CD8-positive, alpha-beta memory T cell (primary cell): ENCODE data around the gene GPR78. TPM values are rescaled to one million over a fixed set of nuclear protein-coding genes. Genes with fewer than 3 reads are reported as not detected.

Source experiments
- CTCF ChIA-PET: fragments of 350-600 bp; sonication (Branson Sonifier 250); formaldehyde crosslinking; loops from one replicate; lab custom pipeline; 2021; ENCODE audit warnings: antibody characterized with exemption; lab: Charles Lee
- POLR2A ChIA-PET: fragments of 350-600 bp; sonication (Branson Sonifier 250); formaldehyde crosslinking; loops from one replicate; lab custom pipeline; 2021; ENCODE audit warnings: antibody characterized with exemption; lab: Charles Lee
- DNase-seq, 5 donors: peaks; one replicate each; pipeline versions ENCODE4 v3.0.0 to v3.0.0-alpha.2; 2020 to 2022; ENCODE audit warnings: mixed read lengths in 1 of 5
- H3K27ac ChIP-seq: one replicate; pipeline ENCODE4 v1.7.0; 2013; ENCODE audit warnings: low read depth, mild to moderate bottlenecking, low read length, moderate library complexity
- H3K27me3 ChIP-seq: 2 replicates; pipeline ENCODE4 v1.7.0; 2013; ENCODE audit warnings: low read length, mild to moderate bottlenecking; ENCODE audit not compliant: insufficient read depth, poor library complexity, severe bottlenecking
- H3K36me3 ChIP-seq: 2 replicates; pipeline ENCODE4 v1.7.0; 2013; ENCODE audit warnings: mild to moderate bottlenecking, low read length, moderate library complexity; ENCODE audit not compliant: insufficient read depth
- H3K4me1 ChIP-seq: 2 replicates; pipeline ENCODE4 v1.7.0; 2013; ENCODE audit warnings: mild to moderate bottlenecking, low read length, moderate library complexity; ENCODE audit not compliant: insufficient read depth
- H3K4me3 ChIP-seq: 2 replicates; pipeline ENCODE4 v1.7.0; 2013; ENCODE audit warnings: mild to moderate bottlenecking, low read length
- H3K9me3 ChIP-seq: 2 replicates; pipeline ENCODE4 v1.7.0; 2013; ENCODE audit warnings: mild to moderate bottlenecking, low read length
- H3K27ac Mint-ChIP-seq, 8 donors: one replicate each; pipeline ENCODE4 v1.8.0; 2020 to 2021; ENCODE audit warnings: mixed read lengths in 8 of 8, mild to moderate bottlenecking in 6 of 8, inconsistent platforms in 3 of 8, moderate library complexity in 3 of 8
- H3K27me3 Mint-ChIP-seq, 2 donors: one replicate each; pipeline ENCODE4 v1.8.0; 2020 to 2021; ENCODE audit warnings: mixed read lengths in 2 of 2, mild to moderate bottlenecking in 1 of 2, moderate library complexity in 1 of 2
- H3K36me3 Mint-ChIP-seq, 3 donors: one replicate each; pipeline ENCODE4 v1.8.0; 2020 to 2021; ENCODE audit warnings: mixed read lengths in 3 of 3, inconsistent platforms in 1 of 3, mild to moderate bottlenecking in 1 of 3
- H3K4me1 Mint-ChIP-seq, 3 donors: one replicate each; pipeline ENCODE4 v1.8.0; 2020 to 2021; ENCODE audit warnings: mixed read lengths in 3 of 3, inconsistent platforms in 1 of 3, mild to moderate bottlenecking in 1 of 3
- H3K4me3 Mint-ChIP-seq, 7 donors: one replicate each; pipeline ENCODE4 v1.8.0; 2020 to 2021; ENCODE audit warnings: mixed read lengths in 7 of 7, mild to moderate bottlenecking in 6 of 7, moderate library complexity in 4 of 7, inconsistent platforms in 2 of 7
- H3K9me3 Mint-ChIP-seq, 5 donors: one replicate each; pipeline ENCODE4 v1.8.0; 2020 to 2022; ENCODE audit warnings: mixed read lengths in 5 of 5, mild to moderate bottlenecking in 3 of 5, moderate library complexity in 2 of 5, inconsistent platforms in 1 of 5
- polyA plus RNA-seq: library from polyadenylated mRNA; unstranded; fragments of 300-500 nt; fragmentation: Illumina TruSeq; gene quantifications from one replicate; pipeline ENCODE4 v1.2.3, GENCODE V29; 2021
- total RNA-seq, 2 experiments: library from RNA; stranded (reverse); gene quantifications; one replicate each; pipeline ENCODE4 v1.2.3, GENCODE V29; 2021

GPR78 gene
- total and polyA plus RNA-seq, 3 experiments from 2014 or later, result not detected

DNA sequence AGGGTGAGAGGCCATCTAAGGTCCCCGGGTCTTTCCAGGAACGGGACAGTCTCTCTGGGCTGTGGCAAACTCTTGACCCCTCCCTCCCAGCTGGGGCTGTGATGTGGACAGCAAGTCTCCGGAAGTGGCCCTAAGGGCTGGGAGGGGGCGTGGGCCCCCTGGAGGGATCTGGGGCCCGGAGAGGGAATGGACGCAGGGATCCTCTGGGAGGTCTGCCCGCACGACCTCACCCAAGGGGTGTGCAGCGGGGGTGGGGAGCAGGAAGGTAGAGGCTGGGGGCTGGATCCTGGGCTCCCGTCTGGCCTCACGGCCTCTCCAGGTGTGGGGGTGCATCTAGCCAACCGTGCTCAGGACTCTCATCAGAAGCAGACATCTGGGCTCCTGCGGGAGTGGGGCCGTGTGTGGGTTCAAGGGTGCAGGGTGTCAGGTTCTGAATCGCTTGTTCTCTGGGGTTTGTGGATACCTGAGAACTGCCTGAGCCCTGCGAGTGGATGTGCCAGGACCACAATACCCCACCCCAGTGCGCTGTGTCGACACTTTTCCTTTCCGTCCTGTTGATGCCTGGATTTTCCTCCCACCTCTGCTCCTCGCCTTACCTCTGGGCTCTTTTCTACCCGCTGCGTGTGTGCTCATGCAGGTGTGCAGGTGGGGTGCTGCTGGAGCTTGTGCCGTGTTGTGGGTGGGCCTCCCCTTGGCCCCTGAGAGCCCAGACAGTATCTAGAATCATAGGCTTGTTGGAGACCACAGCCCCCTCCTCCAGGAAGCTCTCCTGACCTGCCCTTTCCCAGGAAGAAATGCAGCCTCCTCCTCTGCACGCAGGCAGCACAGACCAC, 13.3 kb downstream of the GPR78 start:
- no peak for DNase-seq
- Histone ChIP-seq H3K27me3 (no peaks in the 10 kb centered on the region), H3K27ac (peak overlapping the region; percentile 51), H3K9me3 (no peaks in the 10 kb centered on the region), H3K4me1 (no peaks in the 10 kb centered on the region), H3K4me3 (no peak overlapping the region), H3K36me3 (no peaks in the 10 kb centered on the region)
- no peaks in the 10 kb centered on the region for H3K9me3 Mint-ChIP-seq
- H3K36me3 Mint-ChIP-seq, result no peaks in the 10 kb centered on the region
- peaks cover 16 to 33% of the 10 kb centered on the region in 2 donors for H3K27me3 Mint-ChIP-seq
- ChIA-PET CTCF (no interaction called here), POLR2A (no interaction called here)
- H3K27ac Mint-ChIP-seq, result no peak overlapping the region
- H3K4me1 Mint-ChIP-seq, result no peaks in the 10 kb centered on the region
- no peak overlapping the region for H3K4me3 Mint-ChIP-seq

DNA sequence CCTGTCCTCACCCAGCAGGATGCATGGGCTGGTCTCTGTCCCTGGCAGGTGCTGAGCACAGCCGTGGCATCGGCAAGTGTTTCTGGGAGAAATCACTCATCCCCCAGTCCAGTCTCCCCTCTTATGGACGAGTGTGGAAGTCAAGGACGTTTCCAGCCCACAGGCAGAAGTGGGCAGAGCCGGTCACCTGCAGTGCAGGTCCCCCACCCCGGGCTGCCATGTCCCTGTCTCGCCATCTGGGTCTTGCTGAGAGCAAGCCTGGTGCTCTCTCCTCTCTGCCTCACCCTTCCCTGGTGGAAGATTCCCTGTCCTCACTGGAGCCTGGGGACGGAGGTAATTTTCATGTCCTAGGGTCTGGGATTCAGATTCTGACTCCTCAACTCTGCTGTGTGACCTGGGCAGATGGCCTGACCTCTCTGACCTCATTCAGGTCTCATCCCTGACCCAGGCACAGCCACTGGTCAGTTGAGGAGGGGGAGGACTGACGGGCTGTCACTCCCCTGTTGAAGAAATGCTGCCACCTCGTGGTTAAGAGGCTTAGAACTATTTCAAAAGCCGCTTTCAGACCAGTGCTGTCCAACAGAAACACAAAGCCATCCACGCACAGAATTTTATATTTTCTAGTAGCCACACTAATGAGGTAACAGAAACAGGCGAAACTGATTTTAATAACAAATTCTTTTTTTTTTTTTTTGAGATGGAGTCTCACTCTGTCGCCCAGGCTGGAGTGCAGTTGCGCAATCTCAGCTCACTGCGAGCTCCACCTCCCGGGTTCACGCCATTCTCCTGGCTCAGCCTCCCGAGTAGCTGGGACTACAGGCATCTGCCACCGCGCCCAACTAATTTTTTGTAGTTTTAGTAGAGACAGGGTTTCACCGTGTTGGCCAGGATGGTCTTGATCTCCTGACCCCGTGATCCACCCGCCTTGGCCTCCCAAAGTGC, 14.2 kb downstream of the GPR78 start:
- no peak overlapping the region for H3K27ac Mint-ChIP-seq

DNA sequence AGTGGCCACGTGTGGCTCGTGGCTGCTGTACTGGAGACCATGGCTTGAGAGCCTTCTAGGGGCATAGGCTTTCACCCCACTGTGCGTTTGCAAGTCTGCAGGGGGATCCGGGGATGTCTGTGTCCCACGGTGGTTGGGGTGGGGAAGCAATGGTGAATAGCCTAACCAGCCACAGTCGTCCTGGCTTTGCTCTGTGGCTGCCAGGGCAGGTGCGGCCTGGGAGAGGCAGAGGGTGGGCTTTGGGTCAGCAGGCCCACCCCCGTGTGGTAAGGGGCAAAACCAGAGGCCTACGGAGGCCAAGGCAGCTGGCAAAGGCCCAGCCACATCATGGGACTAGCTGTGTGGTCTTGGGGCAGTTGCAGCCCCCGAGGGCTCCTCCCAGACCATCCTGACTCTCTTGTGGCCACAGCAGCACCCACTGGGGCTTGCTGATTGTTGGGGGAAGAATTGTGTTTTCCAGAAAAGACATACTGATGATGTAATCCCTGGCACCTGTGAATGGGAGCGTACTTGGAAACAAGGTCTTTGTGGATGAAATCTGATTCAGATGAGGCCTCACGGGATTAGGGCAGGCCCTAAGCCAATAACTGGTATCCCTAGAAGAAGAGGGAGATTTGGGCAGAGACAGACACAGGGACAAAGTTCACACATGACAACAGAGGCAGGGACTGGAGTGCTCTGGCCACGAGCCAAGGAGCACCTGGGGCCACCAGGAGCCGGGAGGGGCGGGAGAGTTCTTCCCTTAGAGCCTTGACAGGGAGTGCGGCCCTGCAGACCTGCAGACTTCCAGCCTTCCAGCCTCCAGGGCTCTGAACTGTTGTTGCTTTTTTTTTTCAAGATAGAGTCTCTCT, 15.3 kb downstream of the GPR78 start:
- ChIA-PET POLR2A (no interaction called here), CTCF (no interaction called here)
- Mint-ChIP-seq H3K9me3 (no peaks in the 10 kb centered on the region), H3K4me3 (no peak overlapping the region), H3K36me3 (no peaks in the 10 kb centered on the region), H3K4me1 (no peaks in the 10 kb centered on the region), H3K27ac (no peak overlapping the region), H3K27me3 (peaks cover 16 to 37% of the 10 kb centered on the region in 2 donors)
- Histone ChIP-seq H3K4me3 (no peak overlapping the region), H3K9me3 (no peaks in the 10 kb centered on the region), H3K36me3 (no peaks in the 10 kb centered on the region), H3K27ac (no peak overlapping the region), H3K27me3 (no peaks in the 10 kb centered on the region), H3K4me1 (no peaks in the 10 kb centered on the region)
- no peak for DNase-seq

More for the DNA sequence above, 14.2 kb downstream of the GPR78 start:
- Histone ChIP-seq H3K36me3 (no peaks in the 10 kb centered on the region), H3K27ac (peak overlapping the region; percentile 51), H3K9me3 (no peaks in the 10 kb centered on the region), H3K4me3 (no peak overlapping the region), H3K4me1 (no peaks in the 10 kb centered on the region), H3K27me3 (no peaks in the 10 kb centered on the region)
- H3K4me3 Mint-ChIP-seq, result no peak overlapping the region
- DNase-seq, result no peak
- peaks cover 16 to 37% of the 10 kb centered on the region in 2 donors for H3K27me3 Mint-ChIP-seq
- ChIA-PET POLR2A (no interaction called here), CTCF (no interaction called here)
- no peaks in the 10 kb centered on the region for H3K4me1 Mint-ChIP-seq
- H3K36me3 Mint-ChIP-seq, result no peaks in the 10 kb centered on the region
- no peaks in the 10 kb centered on the region for H3K9me3 Mint-ChIP-seq

DNA sequence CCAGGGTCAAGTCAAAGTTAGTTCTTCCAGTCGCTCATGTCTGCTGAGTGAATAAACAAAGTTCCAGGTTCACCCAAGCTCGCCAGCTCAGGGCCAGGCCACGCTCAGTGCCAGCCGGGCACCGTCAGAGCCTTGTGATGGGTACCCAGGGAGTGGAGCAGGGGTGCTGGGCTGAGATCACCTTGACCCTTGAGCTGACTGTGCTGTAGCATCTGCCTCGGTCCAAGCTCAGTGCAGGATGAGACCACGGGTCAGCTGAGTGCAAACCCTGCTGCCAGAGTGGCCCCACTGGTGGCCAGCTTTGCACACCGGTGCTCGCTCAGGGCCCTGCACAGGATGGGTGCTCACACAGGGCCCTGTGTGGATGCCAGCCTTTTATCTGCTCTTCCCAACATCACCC, 16.7 kb downstream of the GPR78 start:
- Histone ChIP-seq H3K27ac (no peak overlapping the region), H3K27me3 (no peaks in the 10 kb centered on the region), H3K4me1 (no peaks in the 10 kb centered on the region), H3K4me3 (no peak overlapping the region), H3K9me3 (no peaks in the 10 kb centered on the region), H3K36me3 (no peaks in the 10 kb centered on the region)
- Mint-ChIP-seq H3K36me3 (no peaks in the 10 kb centered on the region), H3K4me1 (no peaks in the 10 kb centered on the region), H3K27ac (no peak overlapping the region), H3K9me3 (no peaks in the 10 kb centered on the region), H3K4me3 (no peak overlapping the region), H3K27me3 (peaks cover 11 to 30% of the 10 kb centered on the region in 2 donors)
- ChIA-PET CTCF (no interaction called here), POLR2A (no interaction called here)
- DNase-seq, result no peak

DNA sequence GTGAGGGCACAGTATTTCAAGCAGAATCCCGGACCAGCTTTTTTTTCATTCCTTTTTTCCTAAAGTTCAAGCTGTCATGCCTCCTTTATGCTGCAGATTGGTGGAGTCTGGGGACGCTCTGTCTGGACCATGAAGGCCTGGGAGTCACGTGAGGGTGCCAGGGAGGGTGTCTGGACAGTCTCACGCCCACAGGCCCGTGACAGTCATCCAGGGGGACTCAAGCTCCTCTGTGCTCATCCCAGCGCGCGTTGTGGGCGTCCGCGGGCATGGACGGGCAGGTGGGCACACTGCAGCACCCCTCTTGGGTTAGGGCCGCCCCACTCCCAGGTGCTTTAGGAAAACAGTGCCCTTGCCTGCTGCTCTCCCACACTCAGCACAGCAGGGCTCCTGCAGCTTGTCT, 17.1 kb downstream of the GPR78 start:
- DNase-seq, result no peak
- ChIA-PET POLR2A (no interaction called here), CTCF (no interaction called here)
- Mint-ChIP-seq H3K36me3 (no peaks in the 10 kb centered on the region), H3K4me3 (no peak overlapping the region), H3K27ac (no peak overlapping the region), H3K9me3 (no peaks in the 10 kb centered on the region), H3K27me3 (peaks cover 11 to 30% of the 10 kb centered on the region in 2 donors), H3K4me1 (no peaks in the 10 kb centered on the region)
- H3K27ac ChIP-seq, result no peak overlapping the region
- H3K27me3 ChIP-seq, result no peaks in the 10 kb centered on the region
- H3K4me1 ChIP-seq, result no peaks in the 10 kb centered on the region
- no peaks in the 10 kb centered on the region for H3K36me3 ChIP-seq
- H3K9me3 ChIP-seq, result no peaks in the 10 kb centered on the region
- no peak overlapping the region for H3K4me3 ChIP-seq

DNA sequence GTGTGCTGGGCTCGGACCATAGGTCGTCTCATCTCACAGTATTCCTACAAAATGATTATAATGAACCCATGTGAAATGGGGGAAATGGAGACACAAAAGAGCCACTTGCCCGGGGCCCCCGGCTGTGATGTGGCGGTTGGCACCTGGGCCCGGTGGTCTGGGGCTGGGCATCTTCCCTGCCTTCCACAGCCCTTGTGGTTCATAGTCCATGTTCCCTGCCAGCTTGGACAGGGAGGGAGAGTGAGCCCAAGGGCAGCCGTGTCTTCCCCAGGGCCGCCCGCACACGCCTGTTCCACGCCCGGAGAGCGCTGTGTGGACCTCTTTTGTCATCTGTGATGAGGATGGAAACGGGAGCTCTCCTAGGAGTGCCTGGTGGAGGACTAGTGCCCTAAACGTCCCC, 17.6 kb downstream of the GPR78 start:
- ChIA-PET CTCF (interaction anchor here (1.1 kb wide), 1 partner anchor 9 kb away, joined by 3 read pairs; no protein-coding TSS in a partner anchor), POLR2A (no interaction called here)
- DNase-seq, result no peak
- Histone ChIP-seq H3K36me3 (no peaks in the 10 kb centered on the region), H3K4me1 (no peaks in the 10 kb centered on the region), H3K4me3 (no peak overlapping the region), H3K27ac (no peak overlapping the region), H3K27me3 (no peaks in the 10 kb centered on the region), H3K9me3 (no peaks in the 10 kb centered on the region)
- Mint-ChIP-seq H3K27me3 (peaks cover 11 to 30% of the 10 kb centered on the region in 2 donors), H3K9me3 (no peaks in the 10 kb centered on the region), H3K36me3 (no peaks in the 10 kb centered on the region), H3K4me3 (no peak overlapping the region), H3K4me1 (no peaks in the 10 kb centered on the region), H3K27ac (no peak overlapping the region)

DNA sequence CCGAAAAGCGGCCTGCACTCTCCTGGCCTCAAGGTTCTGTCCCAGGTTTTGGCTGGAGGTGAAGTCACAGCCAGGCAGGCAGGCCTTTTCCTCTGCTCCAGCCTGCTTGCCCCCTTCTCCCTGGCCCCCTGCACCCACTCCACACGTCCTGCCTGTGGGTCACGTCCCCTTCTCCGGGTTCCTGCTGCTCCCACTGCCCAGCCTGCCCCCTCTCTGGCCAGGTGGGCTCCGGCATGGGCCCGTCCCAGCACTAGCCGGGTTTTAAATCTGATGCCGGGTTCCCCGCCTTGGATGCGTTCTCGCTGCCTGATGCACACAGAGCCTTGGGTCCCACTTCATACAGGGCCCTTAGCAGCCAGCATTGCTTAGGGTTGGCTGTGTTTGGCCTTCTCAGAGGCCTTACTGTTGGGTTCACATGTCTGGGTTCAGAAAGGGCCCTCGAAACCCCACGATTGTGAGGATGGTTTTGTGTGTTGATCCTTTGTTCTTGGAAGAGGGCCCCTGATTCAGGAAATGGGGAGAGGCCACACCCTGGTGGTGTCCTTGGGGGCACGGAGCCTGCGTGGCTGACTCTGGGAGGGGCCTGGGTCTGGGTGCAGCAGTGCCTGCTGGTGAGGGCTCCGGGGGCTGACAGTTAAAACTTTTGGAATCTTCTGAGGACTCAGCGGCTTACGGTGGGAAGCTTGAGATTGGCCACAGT, 18.3 kb downstream of the GPR78 start:
- H3K27me3 ChIP-seq, result no peaks in the 10 kb centered on the region
- Mint-ChIP-seq H3K36me3 (no peaks in the 10 kb centered on the region), H3K27me3 (peaks cover 8 to 28% of the 10 kb centered on the region in 2 donors), H3K9me3 (no peaks in the 10 kb centered on the region), H3K27ac (no peak overlapping the region), H3K4me1 (no peaks in the 10 kb centered on the region), H3K4me3 (no peak overlapping the region)
- H3K9me3 ChIP-seq, result no peaks in the 10 kb centered on the region
- ChIA-PET POLR2A (no interaction called here), CTCF (interaction anchor here (1.1 kb wide), 1 partner anchor 9 kb away, joined by 3 read pairs; no protein-coding TSS in a partner anchor)
- H3K4me1 ChIP-seq, result no peaks in the 10 kb centered on the region
- H3K4me3 ChIP-seq, result no peak overlapping the region
- no peak overlapping the region for H3K27ac ChIP-seq
- DNase-seq, result no peak
- no peaks in the 10 kb centered on the region for H3K36me3 ChIP-seq
